HEK293 (cell line): Measurements from ENCODE around the gene TUFM.

ENCODE experiments used
- CTCF ChIA-PET: fragments of 350-600 bp; formaldehyde crosslinking; extraction: SDS; loops from one replicate; lab custom pipeline; 2021; ENCODE audit warnings: antibody characterized with exemption; lab: Yijun Ruan, JAX
- POLR2A ChIA-PET: fragments of 300-600 bp; formaldehyde crosslinking; extraction: SDS; loops from one replicate; lab custom pipeline; 2020; ENCODE audit warnings: antibody characterized with exemption, inconsistent platforms; lab: Yijun Ruan, JAX
- H3K27ac ChIP-seq: fragments of 200-500 bp; sonication (Bioruptor generic); 2 replicates; pipeline ENCODE4 v1.5.1; 2014; ENCODE audit warnings: low read depth, low read length, control low read depth, inconsistent platforms; ENCODE audit errors: extremely low read depth
- H3K36me3 ChIP-seq, 2 experiments: fragments of 200-500 bp in 1 of 2; sonication (Bioruptor generic) in 1 of 2; 1 replicate in 1 of 2; 2 replicates in 1 of 2; pipeline ENCODE4 v1.5.1; 2014 to 2017; ENCODE audit warnings: inconsistent platforms in 2 of 2, low read length in 2 of 2; ENCODE audit not compliant: control insufficient read depth in 2 of 2, insufficient read depth in 1 of 2
- H3K4me1 ChIP-seq: fragments of 200-500 bp; sonication (Bioruptor generic); 2 replicates; pipeline ENCODE4 v1.5.1; 2014; ENCODE audit warnings: mild to moderate bottlenecking, low read length, inconsistent platforms; ENCODE audit not compliant: control insufficient read depth, insufficient read depth
- H3K4me3 ChIP-seq: 2 replicates; pipeline ENCODE4 v1.5.1; 2011; ENCODE audit warnings: low read depth, mild to moderate bottlenecking, control low read depth, low read length, moderate library complexity
- H3K9me3 ChIP-seq: fragments of 200-500 bp; sonication (Bioruptor generic); 2 replicates; pipeline ENCODE4 v1.5.1; 2014; ENCODE audit warnings: low read depth, low read length, inconsistent platforms; ENCODE audit not compliant: control insufficient read depth, insufficient read depth
- EGR2 ChIP-seq: fragments of 450-650 bp; formaldehyde crosslinking; IDR thresholded peaks from 2 replicates; pipeline ENCODE4 v1.5.1; 2016; ENCODE audit warnings: low read depth, missing biosample characterization, missing genetic modification characterization
- GLI4 ChIP-seq: fragments of 450-650 bp; formaldehyde crosslinking; IDR thresholded peaks from 2 replicates; pipeline ENCODE4 v1.5.1; 2016; ENCODE audit warnings: missing biosample characterization, missing genetic modification characterization
- GLIS2 ChIP-seq: fragments of 450-650 bp; formaldehyde crosslinking; IDR thresholded peaks from 2 replicates; pipeline ENCODE4 v1.5.1; 2016; ENCODE audit warnings: missing biosample characterization, missing genetic modification characterization
- KLF7 ChIP-seq: fragments of 450-650 bp; formaldehyde crosslinking; IDR thresholded peaks from 2 replicates; pipeline ENCODE4 v1.5.1; 2016; ENCODE audit warnings: missing biosample characterization, missing genetic modification characterization, borderline replicate concordance
- KLF8 ChIP-seq: fragments of 450-650 bp; formaldehyde crosslinking; IDR thresholded peaks from 2 replicates; pipeline ENCODE4 v1.5.1; 2016; ENCODE audit warnings: missing biosample characterization, missing genetic modification characterization
- REST ChIP-seq: fragments of 450-650 bp; formaldehyde crosslinking; IDR thresholded peaks from 2 replicates; pipeline ENCODE4 v1.5.1; 2016; ENCODE audit warnings: missing biosample characterization, missing genetic modification characterization
- TCF7L2 ChIP-seq: IDR thresholded peaks from 2 replicates; pipeline ENCODE4 v1.6.1; 2011; ENCODE audit warnings: low read depth, mild to moderate bottlenecking, inconsistent platforms, low read length, moderate library complexity, borderline replicate concordance
- YY2 ChIP-seq: fragments of 450-650 bp; formaldehyde crosslinking; IDR thresholded peaks from 2 replicates; pipeline ENCODE4 v1.5.1; 2016; ENCODE audit warnings: missing biosample characterization, missing genetic modification characterization
- ZBTB21 ChIP-seq: fragments of 450-650 bp; formaldehyde crosslinking; IDR thresholded peaks from 2 replicates; pipeline ENCODE4 v1.5.1; 2017; ENCODE audit warnings: missing biosample characterization, missing genetic modification characterization
- ZBTB26 ChIP-seq: fragments of 450-650 bp; formaldehyde crosslinking; optimal IDR thresholded peaks from 2 replicates; pipeline ENCODE3; 2016; ENCODE audit warnings: missing biosample characterization, mild to moderate bottlenecking, missing genetic modification characterization
- ZFP69B ChIP-seq: fragments of 450-650 bp; formaldehyde crosslinking; IDR thresholded peaks from 2 replicates; pipeline ENCODE4 v1.5.1; 2016; ENCODE audit warnings: missing biosample characterization, missing genetic modification characterization
- ZNF121 ChIP-seq: fragments of 450-650 bp; formaldehyde crosslinking; IDR thresholded peaks from 2 replicates; pipeline ENCODE4 v1.5.1; 2016; ENCODE audit warnings: missing biosample characterization, missing genetic modification characterization
- ZNF184 ChIP-seq: fragments of 450-650 bp; IDR thresholded peaks from 2 replicates; pipeline ENCODE4 v1.5.1; 2018; ENCODE audit warnings: missing biosample characterization, mild to moderate bottlenecking, missing genetic modification characterization
- ZNF2 ChIP-seq: fragments of 450-650 bp; formaldehyde crosslinking; IDR thresholded peaks from 2 replicates; pipeline ENCODE4 v1.5.1; 2016; ENCODE audit warnings: missing biosample characterization, missing genetic modification characterization
- ZNF202 ChIP-seq: fragments of 450-650 bp; formaldehyde crosslinking; IDR thresholded peaks from 2 replicates; pipeline ENCODE4 v1.5.1; 2016; ENCODE audit warnings: missing biosample characterization, missing genetic modification characterization, borderline replicate concordance
- ZNF292 ChIP-seq: fragments of 450-650 bp; formaldehyde crosslinking; IDR thresholded peaks from 2 replicates; pipeline ENCODE4 v1.5.1; 2016; ENCODE audit warnings: low read depth, missing biosample characterization, missing genetic modification characterization, borderline replicate concordance
- ZNF37A ChIP-seq: fragments of 450-650 bp; IDR thresholded peaks from 2 replicates; pipeline ENCODE4 v1.5.1; 2018; ENCODE audit warnings: missing biosample characterization, missing genetic modification characterization
- ZNF394 ChIP-seq: fragments of 450-650 bp; formaldehyde crosslinking; IDR thresholded peaks from 2 replicates; pipeline ENCODE4 v1.5.1; 2016; ENCODE audit warnings: missing biosample characterization, missing genetic modification characterization, mild to moderate bottlenecking, moderate library complexity, borderline replicate concordance
- ZNF521 ChIP-seq: fragments of 450-650 bp; formaldehyde crosslinking; IDR thresholded peaks from 2 replicates; pipeline ENCODE4 v1.5.1; 2017; ENCODE audit warnings: missing biosample characterization, mild to moderate bottlenecking, missing genetic modification characterization
- ZNF670 ChIP-seq: fragments of 450-650 bp; formaldehyde crosslinking; IDR thresholded peaks from 2 replicates; pipeline ENCODE4 v1.5.1; 2016; ENCODE audit warnings: missing biosample characterization, missing genetic modification characterization, low read depth
- ZNF747 ChIP-seq: fragments of 450-650 bp; formaldehyde crosslinking; IDR thresholded peaks from 2 replicates; pipeline ENCODE4 v1.5.1; 2016; ENCODE audit warnings: missing biosample characterization, missing genetic modification characterization
- ZSCAN30 ChIP-seq: fragments of 450-650 bp; IDR thresholded peaks from 2 replicates; pipeline ENCODE4 v1.5.1; 2018; ENCODE audit warnings: missing biosample characterization, mild to moderate bottlenecking, missing genetic modification characterization, moderate library complexity
- TF ChIP-seq, protein P1 (sequence below): fragments of 450-650 bp; formaldehyde crosslinking; IDR thresholded peaks from 2 replicates; pipeline ENCODE4 v1.5.1; 2016; ENCODE audit warnings: missing biosample characterization, missing genetic modification characterization

TUFM gene

GRCh38 chr16:28863929-28864793, 18.0 kb upstream of the TUFM start (continued):
- TF ChIP-seq REST (tag by site-specific recombination) (no peak), ZNF2 (tag by site-specific recombination) (no peak), ZNF670 (no peak), ZSCAN30 (tag by site-specific recombination) (peak; percentile 32; the same call in 1 of the 2 replicates), GLIS2 (tag by site-specific recombination) (no peak), GLI4 (0 out of 2 replicates have a peak, but pooled peaks have one; percentile 14), EGR2 (no peak), YY2 (tag by site-specific recombination) (no peak)

DNA sequence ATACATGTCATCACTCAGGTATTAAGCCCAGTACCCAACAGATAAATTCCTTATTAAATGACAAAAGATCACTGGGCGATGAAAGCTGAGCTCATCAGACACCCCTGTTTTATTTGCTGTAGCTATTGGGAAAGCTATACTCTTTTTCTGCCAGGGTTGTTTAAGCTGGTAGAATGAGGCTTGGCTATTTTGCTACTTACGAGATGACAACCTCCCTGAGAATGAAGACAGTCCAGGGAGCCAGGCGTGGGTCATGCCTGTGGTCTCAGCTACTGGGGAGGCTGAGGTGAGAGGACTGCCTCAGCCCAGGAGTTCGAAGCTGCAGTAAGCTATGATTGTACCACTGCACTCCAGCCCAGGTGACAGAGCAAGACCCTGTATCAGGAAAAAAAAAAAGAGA, 13.2 kb upstream of the TUFM start:
- Histone ChIP-seq H3K4me3 (no peak overlapping the region), H3K27ac (no peak overlapping the region), H3K4me1 (no peaks in the 10 kb centered on the region; the same call in 1 of the 2 replicates), H3K9me3 (no peaks in the 10 kb centered on the region), H3K36me3 (peaks cover 0 to 3% of the 10 kb centered on the region in 2 experiments; a peak in 1 of 3 replicates)
- TF ChIP-seq ZNF121 (tag by site-specific recombination) (no peak), ZNF521 (tag by site-specific recombination) (no peak), TCF7L2 (no peak), ZNF747 (tag by site-specific recombination) (no peak), ZNF184 (no peak), ZBTB26 (tag by site-specific recombination) (no peak), KLF8 (tag by site-specific recombination) (no peak), ZFP69B (tag by site-specific recombination) (no peak), KLF7 (tag by site-specific recombination) (no peak), ZNF670 (no peak), ZBTB21 (tag by site-specific recombination) (no peak), ZNF292 (tag by site-specific recombination) (no peak), ZNF394 (tag by site-specific recombination) (no peak), ZNF37A (no peak), ZNF202 (tag by site-specific recombination) (no peak)
- TF ChIP-seq, protein P1, sequence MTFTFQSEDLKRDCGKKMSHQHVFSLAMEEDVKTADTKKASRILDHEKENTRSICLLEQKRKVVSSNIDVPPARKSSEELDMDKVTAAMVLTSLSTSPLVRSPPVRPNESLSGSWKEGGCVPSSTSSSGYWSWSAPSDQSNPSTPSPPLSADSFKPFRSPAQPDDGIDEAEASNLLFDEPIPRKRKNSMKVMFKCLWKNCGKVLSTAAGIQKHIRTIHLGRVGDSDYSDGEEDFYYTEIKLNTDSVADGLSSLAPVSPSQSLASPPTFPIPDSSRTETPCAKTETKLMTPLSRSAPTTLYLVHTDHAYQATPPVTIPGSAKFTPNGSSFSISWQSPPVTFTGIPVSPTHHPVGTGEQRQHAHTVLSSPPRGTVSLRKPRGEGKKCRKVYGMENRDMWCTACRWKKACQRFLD (tag by site-specific recombination): no peak
- ChIA-PET CTCF (interaction anchor here (0.6 to 1.3 kb wide), 2 partner anchors 86 to 1584 kb away, joined by 3 to 4 read pairs; no protein-coding TSS in a partner anchor), POLR2A (interaction anchor here (0.9 to 2.2 kb wide), 3 partner anchors 12 to 21 kb away, joined by 3 to 8 read pairs (median 6); partner anchors contain the start of gene TUFM)
